Glutamatergic neuron (in vitro differentiated cells): ENCODE measurements around the gene PIP5K1C. TPM values are rescaled to one million over a fixed set of nuclear protein-coding genes. Genes with fewer than 3 reads are reported as not detected.

ENCODE experiments used
- DNase-seq: peaks from one replicate; pipeline ENCODE4 v3.0.0; 2022
- H3K27ac Mint-ChIP-seq: one replicate; pipeline ENCODE4 v1.8.0; 2020; ENCODE audit warnings: mild to moderate bottlenecking, mixed read lengths, inconsistent platforms; ENCODE audit not compliant: unreplicated experiment
- H3K27me3 Mint-ChIP-seq: one replicate; pipeline ENCODE4 v1.8.0; 2020; ENCODE audit warnings: mild to moderate bottlenecking, moderate library complexity, mixed read lengths, inconsistent platforms; ENCODE audit not compliant: unreplicated experiment
- H3K36me3 Mint-ChIP-seq: one replicate; pipeline ENCODE4 v1.8.0; 2020; ENCODE audit warnings: mild to moderate bottlenecking, mixed read lengths, inconsistent platforms; ENCODE audit not compliant: unreplicated experiment
- H3K4me1 Mint-ChIP-seq: one replicate; pipeline ENCODE4 v1.8.0; 2020; ENCODE audit warnings: mild to moderate bottlenecking, low read depth, mixed read lengths, inconsistent platforms; ENCODE audit not compliant: unreplicated experiment
- H3K4me3 Mint-ChIP-seq: one replicate; pipeline ENCODE4 v1.8.0; 2020; ENCODE audit warnings: mild to moderate bottlenecking, mixed read lengths, inconsistent platforms; ENCODE audit not compliant: unreplicated experiment
- H3K9me3 Mint-ChIP-seq: one replicate; pipeline ENCODE4 v1.8.0; 2020; ENCODE audit warnings: mild to moderate bottlenecking, moderate library complexity, mixed read lengths, inconsistent platforms; ENCODE audit not compliant: unreplicated experiment
- total RNA-seq: library from RNA; stranded (reverse); fragmentation: NEBNext Ultra II Directional; extraction: Animal tissue kit (Norgen Biotek cat#: 25700); gene quantifications from one replicate; pipeline ENCODE4 v1.2.1, GENCODE V29; 2021; ENCODE audit not compliant: unreplicated experiment
- TF ChIP-seq, protein P1 (sequence below): fragments of 200-600 bp; sonication (generic); IDR thresholded peaks from one replicate; pipeline ENCODE4 v1.5.0; 2021; ENCODE audit not compliant: partially characterized antibody, unreplicated experiment

The PIP5K1C gene
- total RNA-seq, 1 donor from 2014 or later: 169 TPM

DNA sequence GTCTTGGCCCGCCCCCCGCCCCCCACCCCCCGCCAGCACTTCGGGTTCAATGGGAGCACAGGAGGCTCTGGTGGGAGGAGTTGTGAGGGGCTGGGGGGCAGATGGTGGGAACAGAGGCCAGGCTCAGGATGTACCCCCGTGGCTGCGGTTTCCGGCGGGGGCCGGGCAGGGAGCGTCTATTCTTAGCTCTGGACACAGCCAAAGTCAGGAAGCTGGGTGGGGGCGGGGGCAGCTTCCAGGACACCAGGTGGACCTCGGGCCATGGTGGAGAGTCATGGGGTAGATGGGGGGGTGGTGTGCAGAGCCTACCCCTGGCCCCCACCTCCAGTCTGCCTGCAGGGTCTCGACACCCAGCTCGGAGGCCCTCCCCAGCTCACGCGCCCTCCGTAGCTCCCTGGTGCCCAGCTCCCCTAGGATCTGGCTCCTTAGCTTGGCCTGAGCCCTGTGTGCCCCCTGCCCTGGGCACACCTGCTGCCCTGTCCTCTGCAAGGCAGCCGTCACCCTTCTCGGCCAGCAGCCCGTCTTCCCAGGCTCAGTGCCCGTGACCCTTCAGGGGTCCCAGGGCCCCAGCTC, 91.4 kb downstream of the PIP5K1C start:
- TF ChIP-seq, protein P1, sequence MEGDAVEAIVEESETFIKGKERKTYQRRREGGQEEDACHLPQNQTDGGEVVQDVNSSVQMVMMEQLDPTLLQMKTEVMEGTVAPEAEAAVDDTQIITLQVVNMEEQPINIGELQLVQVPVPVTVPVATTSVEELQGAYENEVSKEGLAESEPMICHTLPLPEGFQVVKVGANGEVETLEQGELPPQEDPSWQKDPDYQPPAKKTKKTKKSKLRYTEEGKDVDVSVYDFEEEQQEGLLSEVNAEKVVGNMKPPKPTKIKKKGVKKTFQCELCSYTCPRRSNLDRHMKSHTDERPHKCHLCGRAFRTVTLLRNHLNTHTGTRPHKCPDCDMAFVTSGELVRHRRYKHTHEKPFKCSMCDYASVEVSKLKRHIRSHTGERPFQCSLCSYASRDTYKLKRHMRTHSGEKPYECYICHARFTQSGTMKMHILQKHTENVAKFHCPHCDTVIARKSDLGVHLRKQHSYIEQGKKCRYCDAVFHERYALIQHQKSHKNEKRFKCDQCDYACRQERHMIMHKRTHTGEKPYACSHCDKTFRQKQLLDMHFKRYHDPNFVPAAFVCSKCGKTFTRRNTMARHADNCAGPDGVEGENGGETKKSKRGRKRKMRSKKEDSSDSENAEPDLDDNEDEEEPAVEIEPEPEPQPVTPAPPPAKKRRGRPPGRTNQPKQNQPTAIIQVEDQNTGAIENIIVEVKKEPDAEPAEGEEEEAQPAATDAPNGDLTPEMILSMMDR: no peak
- H3K27ac Mint-ChIP-seq: no peak overlapping the region
- peaks cover 8% of the 10 kb centered on the region for H3K27me3 Mint-ChIP-seq
- no peaks in the 10 kb centered on the region for H3K36me3 Mint-ChIP-seq
- H3K4me3 Mint-ChIP-seq: no peak overlapping the region
- no peak for DNase-seq
- no peaks in the 10 kb centered on the region for H3K9me3 Mint-ChIP-seq
- H3K4me1 Mint-ChIP-seq: peaks cover 2% of the 10 kb centered on the region

DNA sequence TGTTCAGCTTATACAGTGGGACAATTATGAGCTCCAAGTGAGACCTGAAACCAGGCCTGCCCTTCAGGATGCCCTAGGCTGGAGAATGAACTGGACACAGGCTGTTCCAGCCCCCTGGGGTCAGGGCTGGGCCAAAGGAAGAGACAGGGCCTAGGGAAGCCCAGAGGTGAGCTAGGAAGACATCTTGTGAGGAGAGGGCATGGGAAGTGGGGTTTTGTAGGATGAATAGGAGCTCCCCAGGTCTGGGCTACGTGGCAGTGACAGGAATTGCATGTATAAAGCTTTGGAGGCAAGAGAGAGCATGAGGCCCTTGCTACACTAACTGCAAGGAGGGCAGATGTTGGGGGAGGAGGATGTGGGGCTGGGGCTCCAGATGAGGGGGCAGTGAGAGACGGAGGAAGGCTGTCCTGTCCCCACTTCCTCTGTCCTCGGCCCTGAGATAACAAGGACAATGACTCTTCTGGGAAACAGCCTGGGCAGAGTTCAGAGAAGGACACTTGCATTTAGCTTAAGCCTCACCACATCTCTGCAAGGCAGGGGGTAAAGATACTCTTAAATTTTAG, 92.1 kb downstream of the PIP5K1C start:
- no peak for DNase-seq
- TF ChIP-seq, protein P1: no peak
- no peaks in the 10 kb centered on the region for H3K9me3 Mint-ChIP-seq
- H3K27ac Mint-ChIP-seq: no peak overlapping the region
- H3K4me1 Mint-ChIP-seq: peaks cover 2% of the 10 kb centered on the region
- H3K36me3 Mint-ChIP-seq: no peaks in the 10 kb centered on the region
- peaks cover 10% of the 10 kb centered on the region for H3K27me3 Mint-ChIP-seq
- H3K4me3 Mint-ChIP-seq: no peak overlapping the region

DNA sequence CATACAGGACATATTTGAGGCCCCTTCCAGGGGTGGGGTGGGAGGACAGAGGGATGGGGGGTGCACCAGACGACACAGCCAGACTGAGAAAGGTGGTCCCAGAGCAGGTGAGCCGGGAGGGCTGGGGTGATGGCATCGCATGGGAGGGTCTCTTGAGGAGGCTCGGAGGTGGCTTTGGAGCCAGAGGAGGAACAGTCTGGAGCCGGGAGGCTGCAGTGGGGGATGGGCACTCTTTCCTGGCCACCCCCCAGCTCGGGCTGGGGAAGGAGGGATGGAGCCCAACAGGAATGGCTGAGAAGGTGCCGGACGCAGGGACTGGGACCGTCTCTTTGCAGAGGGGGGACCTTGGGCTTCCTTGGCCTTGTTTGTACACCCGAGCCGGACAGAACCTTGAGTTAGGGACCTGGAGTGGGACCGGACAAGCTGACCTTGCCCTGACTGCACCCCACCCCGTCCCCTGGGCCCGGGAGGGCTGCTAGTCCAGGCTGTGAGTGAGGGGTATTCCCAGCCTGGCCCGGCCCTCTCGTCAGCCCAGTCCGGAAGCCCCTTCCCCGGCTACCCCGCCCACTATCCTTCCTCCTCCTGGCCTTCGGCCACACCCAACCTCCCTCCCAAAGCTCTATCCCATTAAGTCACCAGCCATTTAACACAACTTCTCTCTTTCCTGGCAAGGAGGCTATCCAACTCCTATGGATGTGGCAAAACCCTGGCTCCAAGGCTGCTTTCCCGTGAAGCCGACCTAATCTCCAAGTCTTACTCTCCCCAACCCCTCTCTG, 92.8 kb downstream of the PIP5K1C start:
- H3K27me3 Mint-ChIP-seq: peaks cover 10% of the 10 kb centered on the region
- H3K9me3 Mint-ChIP-seq: no peaks in the 10 kb centered on the region
- H3K4me1 Mint-ChIP-seq: peaks cover 2% of the 10 kb centered on the region
- H3K36me3 Mint-ChIP-seq: no peaks in the 10 kb centered on the region
- no peak overlapping the region for H3K4me3 Mint-ChIP-seq
- DNase-seq: no peak
- no peak overlapping the region for H3K27ac Mint-ChIP-seq
- TF ChIP-seq, protein P1: no peak

DNA sequence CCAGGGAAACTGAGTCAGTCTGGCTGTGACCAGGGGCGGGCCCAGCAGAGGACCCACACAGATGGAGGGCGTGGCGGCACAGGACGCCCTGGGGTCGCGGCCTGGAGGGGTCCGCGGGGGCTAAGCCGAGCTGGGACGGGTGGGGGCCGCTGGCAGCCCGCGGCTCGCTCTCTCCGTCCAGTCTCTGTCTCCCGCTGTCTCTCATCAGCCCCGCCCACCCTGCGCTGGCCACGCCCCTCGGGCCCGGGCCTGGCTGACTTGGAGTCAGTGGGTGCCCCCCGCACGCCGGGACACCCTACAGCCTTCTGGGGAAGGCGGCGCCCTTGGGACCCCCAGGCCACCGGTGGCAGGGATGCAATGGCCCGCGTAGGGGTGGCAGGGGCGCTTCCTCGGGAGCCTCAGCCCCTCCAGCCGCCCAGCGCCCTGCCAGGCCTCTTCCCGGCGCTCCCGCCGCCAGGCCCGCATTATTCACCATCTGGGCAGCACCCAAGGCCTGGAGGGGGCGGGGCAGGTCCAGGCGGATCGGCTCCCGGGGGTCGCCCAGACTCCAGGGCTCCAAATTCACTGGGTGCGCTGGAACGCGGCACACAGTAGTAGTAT, 93.5 kb downstream of the PIP5K1C start, which contains the start of gene TBXA2R:
Gene TBXA2R (minus strand): TSS at position 186 of the 600 bp plus-strand sequence. CDS start 6,241 bp downstream, outside the sequence.
- DNase-seq: peak; percentile 67
- no peak within 1 kb of the TSS for H3K4me3 Mint-ChIP-seq
- peaks cover 2% of the 10 kb centered on the region for H3K4me1 Mint-ChIP-seq
- peaks cover 10% of the 10 kb centered on the region for H3K27me3 Mint-ChIP-seq
- H3K27ac Mint-ChIP-seq: no peak within 1 kb of the TSS
- TF ChIP-seq, protein P1: no peak
- no peaks in the 10 kb centered on the region for H3K9me3 Mint-ChIP-seq
- no peaks in the 10 kb centered on the region for H3K36me3 Mint-ChIP-seq
